Spleen (tissue), 7 donors: ENCODE data around the gene SPTBN5.

Experiments used
- POLR2A ChIP-seq, 3 donors: fragments of 450-650 bp; IDR thresholded peaks; one replicate each; pipeline ENCODE4 v1.5.1; 2017; ENCODE audit warnings: antibody characterized with exemption in 3 of 3, mild to moderate bottlenecking in 1 of 3
- POLR2AphosphoS5 ChIP-seq, 3 donors: sonication (generic); formaldehyde crosslinking; IDR thresholded peaks; one replicate each; pipeline ENCODE4 v1.5.1; 2017; ENCODE audit warnings: antibody characterized with exemption in 3 of 3
- TF ChIP-seq, protein P1 (sequence below), 11 experiments: fragments of 200-600 bp in 7 of 11; fragments of 450-650 bp in 4 of 11; sonication (generic) in 4 of 11; IDR thresholded peaks in 8 of 11; conservative IDR thresholded peaks in 3 of 11; 1 replicate in 7 of 11; 2 replicates in 4 of 11; pipeline versions ENCODE4 v1.4.0 to v1.8.0; 2016 to 2021; ENCODE audit warnings: antibody characterized with exemption in 11 of 11, inconsistent platforms in 4 of 11, mild to moderate bottlenecking in 1 of 11
- donor health status: DM: no; HTN: no; CAD: no; lungs with moderate emphysema.
- donor health status: DM: no; HTN: no; CAD: no.
- donor health status: DM: no; HTN: no; CAD: no.

DNA sequence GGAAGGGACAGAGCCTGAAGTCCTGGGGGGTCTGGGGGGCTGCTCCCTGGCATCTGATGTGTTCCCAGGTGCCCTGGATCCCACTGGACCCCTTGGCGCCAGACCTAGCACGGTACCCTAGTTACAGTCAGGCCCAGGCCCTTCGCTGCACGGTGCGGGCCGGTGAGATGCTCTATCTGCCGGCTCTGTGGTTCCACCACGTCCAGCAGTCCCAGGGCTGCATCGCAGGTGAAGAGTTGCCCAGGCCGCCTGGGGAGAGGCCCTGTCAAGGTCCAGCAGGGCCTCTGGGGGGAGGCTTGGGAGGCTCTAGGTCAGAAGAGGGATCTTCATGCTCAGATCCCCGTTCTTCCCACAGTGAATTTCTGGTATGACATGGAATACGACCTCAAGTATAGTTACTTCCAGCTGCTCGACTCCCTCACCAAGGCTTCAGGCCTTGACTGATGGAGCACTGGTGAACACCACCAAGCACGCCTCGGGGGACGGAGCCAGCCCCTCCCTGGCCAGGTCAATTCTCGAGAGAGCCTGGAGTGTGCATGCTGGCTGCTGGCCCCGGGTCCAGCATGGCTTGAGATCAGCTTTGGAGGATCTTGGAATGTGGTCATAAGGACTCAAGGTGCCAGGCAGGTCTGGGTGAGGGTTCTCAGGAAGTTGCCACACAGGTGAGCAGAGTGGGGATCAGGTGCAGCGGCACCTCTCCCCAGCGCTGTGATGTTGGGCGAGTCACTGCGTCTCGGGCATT, 57.0 kb downstream of the SPTBN5 start:
- no peak for TF ChIP-seq POLR2AphosphoS5 (IDR thresholded peaks at IDR 0.05)
- TF ChIP-seq, protein P1, sequence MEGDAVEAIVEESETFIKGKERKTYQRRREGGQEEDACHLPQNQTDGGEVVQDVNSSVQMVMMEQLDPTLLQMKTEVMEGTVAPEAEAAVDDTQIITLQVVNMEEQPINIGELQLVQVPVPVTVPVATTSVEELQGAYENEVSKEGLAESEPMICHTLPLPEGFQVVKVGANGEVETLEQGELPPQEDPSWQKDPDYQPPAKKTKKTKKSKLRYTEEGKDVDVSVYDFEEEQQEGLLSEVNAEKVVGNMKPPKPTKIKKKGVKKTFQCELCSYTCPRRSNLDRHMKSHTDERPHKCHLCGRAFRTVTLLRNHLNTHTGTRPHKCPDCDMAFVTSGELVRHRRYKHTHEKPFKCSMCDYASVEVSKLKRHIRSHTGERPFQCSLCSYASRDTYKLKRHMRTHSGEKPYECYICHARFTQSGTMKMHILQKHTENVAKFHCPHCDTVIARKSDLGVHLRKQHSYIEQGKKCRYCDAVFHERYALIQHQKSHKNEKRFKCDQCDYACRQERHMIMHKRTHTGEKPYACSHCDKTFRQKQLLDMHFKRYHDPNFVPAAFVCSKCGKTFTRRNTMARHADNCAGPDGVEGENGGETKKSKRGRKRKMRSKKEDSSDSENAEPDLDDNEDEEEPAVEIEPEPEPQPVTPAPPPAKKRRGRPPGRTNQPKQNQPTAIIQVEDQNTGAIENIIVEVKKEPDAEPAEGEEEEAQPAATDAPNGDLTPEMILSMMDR (IDR thresholded peaks at IDR 0.05 in 8 of 11, conservative IDR thresholded peaks at IDR 0.05 in 3 of 11) = no peak
- no peak for TF ChIP-seq POLR2A (IDR thresholded peaks at IDR 0.05)
